Measurements from ENCODE around the gene FTO. TPM values are rescaled to one million over a fixed set of nuclear protein-coding genes. Genes with fewer than 3 reads are reported as not detected.

The FTO gene
- total and polyA plus RNA-seq, 4 donors: 12.2 to 145 (median 57.7) TPM

DNA sequence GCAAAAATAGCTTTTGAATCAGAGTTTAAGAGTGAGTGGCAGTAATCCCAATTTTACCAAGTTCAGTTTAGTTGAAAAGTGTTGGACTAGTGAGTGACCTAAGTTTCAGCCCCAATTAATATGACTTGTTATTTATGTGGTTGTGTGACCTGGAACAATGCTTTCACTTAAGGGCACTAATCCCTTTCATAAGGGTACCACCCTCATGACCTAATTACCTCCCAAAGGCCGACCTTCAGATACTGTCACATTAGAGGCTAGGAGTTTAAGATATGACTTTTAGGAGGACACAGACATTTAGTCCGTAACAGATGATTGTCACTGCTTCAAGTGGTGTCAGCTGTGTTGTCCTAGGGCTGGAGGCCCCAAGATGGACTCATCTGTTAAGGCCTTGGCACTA, 392.7 kb downstream of the FTO start:
- WGBS, 2 donors: 98 to 99% methylated on average over 2 of the region's 2 CpGs
- Histone ChIP-seq H3K9me3 (ENCODE audit: control insufficient read depth in 4 of 4, insufficient read depth in 3 of 4, low read length in 3 of 4) (peaks cover 0 to 3% (median 0%) of the 10 kb centered on the region in 4 donors), H3K4me1 (ENCODE audit: control insufficient read depth in 5 of 5, insufficient read depth in 5 of 5, low read length in 5 of 5) (no peaks in the 10 kb centered on the region), H3K4me3 (no peak overlapping the region), H3K27me3 (ENCODE audit: control insufficient read depth in 3 of 3, insufficient read depth in 3 of 3, low read length in 2 of 3) (no peaks in the 10 kb centered on the region), H3K27ac (ENCODE audit: low read depth in 1 of 2, low read length in 1 of 2) (no peak overlapping the region), H3K9ac (ENCODE audit: insufficient read depth in 1 of 2, low read length in 2 of 2) (no peak overlapping the region), H3K36me3 (ENCODE audit: control insufficient read depth in 4 of 4, insufficient read depth in 4 of 4, low read length in 4 of 4) (peaks cover 0 to 3% (median under 1%) of the 10 kb centered on the region in 4 donors)
- DNase-seq (no peak), ATAC-seq (ENCODE audit: insufficient read depth, low FRiP score) (no peak)
- TF ChIP-seq, protein P1, sequence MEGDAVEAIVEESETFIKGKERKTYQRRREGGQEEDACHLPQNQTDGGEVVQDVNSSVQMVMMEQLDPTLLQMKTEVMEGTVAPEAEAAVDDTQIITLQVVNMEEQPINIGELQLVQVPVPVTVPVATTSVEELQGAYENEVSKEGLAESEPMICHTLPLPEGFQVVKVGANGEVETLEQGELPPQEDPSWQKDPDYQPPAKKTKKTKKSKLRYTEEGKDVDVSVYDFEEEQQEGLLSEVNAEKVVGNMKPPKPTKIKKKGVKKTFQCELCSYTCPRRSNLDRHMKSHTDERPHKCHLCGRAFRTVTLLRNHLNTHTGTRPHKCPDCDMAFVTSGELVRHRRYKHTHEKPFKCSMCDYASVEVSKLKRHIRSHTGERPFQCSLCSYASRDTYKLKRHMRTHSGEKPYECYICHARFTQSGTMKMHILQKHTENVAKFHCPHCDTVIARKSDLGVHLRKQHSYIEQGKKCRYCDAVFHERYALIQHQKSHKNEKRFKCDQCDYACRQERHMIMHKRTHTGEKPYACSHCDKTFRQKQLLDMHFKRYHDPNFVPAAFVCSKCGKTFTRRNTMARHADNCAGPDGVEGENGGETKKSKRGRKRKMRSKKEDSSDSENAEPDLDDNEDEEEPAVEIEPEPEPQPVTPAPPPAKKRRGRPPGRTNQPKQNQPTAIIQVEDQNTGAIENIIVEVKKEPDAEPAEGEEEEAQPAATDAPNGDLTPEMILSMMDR (IDR thresholded peaks at IDR 0.05; ENCODE audit: control extremely low read depth, extremely low read depth): no peak

DNA sequence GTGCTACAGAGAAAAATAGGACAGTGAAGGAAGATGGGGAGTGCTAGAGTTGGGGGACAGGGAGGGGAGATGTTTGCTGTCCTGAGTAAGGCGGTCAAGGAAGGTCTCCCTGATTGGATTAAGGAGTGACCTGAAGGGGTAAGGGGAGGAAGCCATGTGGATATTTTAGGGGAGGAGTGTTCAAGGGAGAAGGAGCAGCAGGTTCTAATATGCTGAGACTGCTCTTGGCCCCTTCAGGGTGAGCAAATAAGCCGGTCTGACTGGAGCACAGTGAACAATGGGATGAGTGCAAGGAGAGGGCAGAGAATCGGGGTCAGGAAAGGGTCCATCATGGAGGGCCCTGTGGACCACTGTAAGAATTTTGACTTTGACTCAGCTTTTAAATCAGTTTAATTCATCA, 393.8 kb downstream of the FTO start:
- no peak overlapping the region for H3K9ac ChIP-seq (ENCODE audit: insufficient read depth in 1 of 2, low read length in 2 of 2)
- no peak overlapping the region for H3K4me3 ChIP-seq
- H3K9me3 ChIP-seq (ENCODE audit: control insufficient read depth in 4 of 4, insufficient read depth in 3 of 4, low read length in 3 of 4): peaks cover 0 to 3% (median 0%) of the 10 kb centered on the region in 4 donors
- H3K27ac ChIP-seq (ENCODE audit: low read depth in 1 of 2, low read length in 1 of 2): no peak overlapping the region
- no peaks in the 10 kb centered on the region for H3K36me3 ChIP-seq (ENCODE audit: control insufficient read depth in 4 of 4, insufficient read depth in 4 of 4, low read length in 4 of 4)
- DNase-seq (no peak), ATAC-seq (ENCODE audit: insufficient read depth, low FRiP score) (no peak)
- H3K27me3 ChIP-seq (ENCODE audit: control insufficient read depth in 3 of 3, insufficient read depth in 3 of 3, low read length in 2 of 3): no peaks in the 10 kb centered on the region
- 79 to 100% methylated on average over 3 of the region's 3 CpGs for WGBS, 2 donors
- no peaks in the 10 kb centered on the region for H3K4me1 ChIP-seq (ENCODE audit: control insufficient read depth in 5 of 5, insufficient read depth in 5 of 5, low read length in 5 of 5)
- TF ChIP-seq, protein P1 (IDR thresholded peaks at IDR 0.05; ENCODE audit: control extremely low read depth, extremely low read depth): no peak

DNA sequence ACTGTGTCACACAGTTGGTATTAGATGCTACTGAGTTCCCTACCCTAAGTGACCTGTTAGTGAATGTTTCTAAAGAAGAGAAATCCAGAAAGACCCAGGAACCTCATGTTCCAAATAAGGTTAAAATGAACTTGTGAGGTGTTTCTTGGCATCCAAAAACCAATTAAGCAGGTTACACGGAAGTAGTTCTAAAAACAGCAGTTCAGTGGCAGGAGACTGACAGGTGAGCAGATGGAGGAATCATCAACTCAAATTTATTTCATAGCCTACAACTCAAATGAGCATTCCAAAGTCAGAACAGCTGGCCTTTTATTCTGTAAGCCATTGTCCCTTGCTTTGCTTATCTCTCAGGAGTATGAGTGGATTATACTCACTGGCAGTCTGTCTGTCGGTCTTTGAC, 394.3 kb downstream of the FTO start:
- WGBS, 2 donors: 76 to 90% methylated on average over 2 of the region's 2 CpGs
- Histone ChIP-seq H3K27ac (ENCODE audit: low read depth in 1 of 2, low read length in 1 of 2) (no peak overlapping the region), H3K27me3 (ENCODE audit: control insufficient read depth in 3 of 3, insufficient read depth in 3 of 3, low read length in 2 of 3) (no peaks in the 10 kb centered on the region), H3K9ac (ENCODE audit: insufficient read depth in 1 of 2, low read length in 2 of 2) (no peak overlapping the region), H3K4me3 (no peak overlapping the region), H3K36me3 (ENCODE audit: control insufficient read depth in 4 of 4, insufficient read depth in 4 of 4, low read length in 4 of 4) (no peaks in the 10 kb centered on the region), H3K9me3 (ENCODE audit: control insufficient read depth in 4 of 4, insufficient read depth in 3 of 4, low read length in 3 of 4) (peaks cover 0 to 3% (median 0%) of the 10 kb centered on the region in 4 donors), H3K4me1 (ENCODE audit: control insufficient read depth in 5 of 5, insufficient read depth in 5 of 5, low read length in 5 of 5) (no peaks in the 10 kb centered on the region)
- no peak for DNase-seq
- no peak for ATAC-seq (ENCODE audit: insufficient read depth, low FRiP score)
- TF ChIP-seq, protein P1 (IDR thresholded peaks at IDR 0.05; ENCODE audit: control extremely low read depth, extremely low read depth): no peak

DNA sequence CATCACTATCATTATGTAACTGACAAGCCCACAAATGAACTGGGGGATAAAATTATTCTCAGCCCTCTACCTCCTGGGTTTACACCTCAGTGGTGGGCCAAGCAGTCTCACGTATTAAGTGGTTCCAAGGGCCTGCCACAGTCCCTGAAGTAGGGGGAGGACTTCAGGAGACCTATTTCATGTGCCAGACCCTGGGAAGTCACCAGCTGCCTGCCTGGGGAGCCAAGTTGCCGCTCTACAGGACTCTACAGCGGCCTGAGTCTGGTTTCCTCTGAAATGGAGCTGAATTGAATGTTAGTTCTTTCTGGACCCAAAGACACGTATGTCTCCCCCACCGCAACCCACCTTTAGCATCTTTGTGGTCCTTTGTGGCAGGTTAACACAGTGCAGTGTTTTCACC, 395.7 kb downstream of the FTO start:
- Histone ChIP-seq H3K36me3 (ENCODE audit: control insufficient read depth in 4 of 4, insufficient read depth in 4 of 4, low read length in 4 of 4) (no peaks in the 10 kb centered on the region), H3K4me3 (no peak overlapping the region), H3K27ac (ENCODE audit: low read depth in 1 of 2, low read length in 1 of 2) (no peak overlapping the region), H3K27me3 (ENCODE audit: control insufficient read depth in 3 of 3, insufficient read depth in 3 of 3, low read length in 2 of 3) (no peaks in the 10 kb centered on the region), H3K4me1 (ENCODE audit: control insufficient read depth in 5 of 5, insufficient read depth in 5 of 5, low read length in 5 of 5) (no peaks in the 10 kb centered on the region), H3K9ac (ENCODE audit: insufficient read depth in 1 of 2, low read length in 2 of 2) (no peak overlapping the region), H3K9me3 (ENCODE audit: control insufficient read depth in 4 of 4, insufficient read depth in 3 of 4, low read length in 3 of 4) (peaks cover 0 to 3% (median 0%) of the 10 kb centered on the region in 4 donors)
- TF ChIP-seq, protein P1 (IDR thresholded peaks at IDR 0.05; ENCODE audit: control extremely low read depth, extremely low read depth): no peak
- 85 to 87% methylated on average over 5 of the region's 5 CpGs for WGBS, 2 donors
- ATAC-seq (ENCODE audit: insufficient read depth, low FRiP score) (no peak), DNase-seq (no peak)
